ENCODE data around the gene CSTF1.

- TF ChIP-seq POLR2A (IDR thresholded peaks at IDR 0.05) (no peak), POLR2AphosphoS5 (IDR thresholded peaks at IDR 0.05) (no peak), CTCF (IDR thresholded peaks at IDR 0.05) (no peak)
These were observed 44.9 kb downstream of the CSTF1 start for GRCh38 chr20:56437196-56437960.

All from prostate gland (tissue), 2 donors.